Testis (tissue), 3 donors: ENCODE results near the gene TRMO. TPM values are rescaled to one million over a fixed set of nuclear protein-coding genes. Genes with fewer than 3 reads are reported as not detected.

Experiments used
- DNase-seq: peaks from one replicate; pipeline ENCODE4 v3.0.0-alpha.2; 2019
- H3K27ac ChIP-seq, 2 donors: fragments of 200-600 bp; sonication (generic); one replicate each; pipeline ENCODE4 v1.5.1; 2019
- H3K27me3 ChIP-seq: fragments of 200-600 bp; sonication (generic); one replicate; pipeline ENCODE4 v1.5.1; 2019
- H3K36me3 ChIP-seq: fragments of 200-600 bp; sonication (generic); one replicate; pipeline ENCODE4 v1.5.1; 2017; ENCODE audit warnings: low read depth; ENCODE audit errors: missing control alignments
- H3K4me1 ChIP-seq: fragments of 200-600 bp; sonication (generic); one replicate; pipeline ENCODE4 v1.5.1; 2019
- H3K4me3 ChIP-seq, 2 donors: fragments of 200-600 bp; sonication (generic); one replicate each; pipeline ENCODE4 v1.5.1; 2017 to 2019
- H3K9me3 ChIP-seq: fragments of 200-600 bp; sonication (generic); one replicate; pipeline ENCODE4 v1.5.1; 2017
- CTCF ChIP-seq, 3 experiments: fragments of 450-650 bp in 2 of 3; fragments of 200-600 bp in 1 of 3; sonication (generic) in 1 of 3; IDR thresholded peaks; one replicate each; pipeline ENCODE4 v1.5.1; 2016 to 2019; ENCODE audit warnings: antibody characterized with exemption in 3 of 3, mild to moderate bottlenecking in 2 of 3, moderate library complexity in 1 of 3
- POLR2A ChIP-seq: fragments of 450-650 bp; IDR thresholded peaks from one replicate; pipeline ENCODE4 v1.6.1; 2017; ENCODE audit warnings: antibody characterized with exemption, mild to moderate bottlenecking, moderate library complexity
- WGBS, 2 donors: methylation state at CpG; one replicate each; pipeline ENCODE4 v1.1.5; 2018; 5-methylcytosine and 5-hydroxymethylcytosine counted together
- intact Hi-C: fragments of 100-400 bp; cut with DNase I; formaldehyde crosslinking; loops from one replicate; pipeline ENCODE4 v1.15.1; 2023; ENCODE audit warnings: low total_unique reads
- polyA plus RNA-seq: library from polyadenylated mRNA; stranded (reverse); fragments of 350-450 nt; fragmentation: Illumina TruSeq; extraction: RNeasy Lipid Tissue Mini Kit (QIAGEN cat#74804); gene quantifications from one replicate; pipeline ENCODE4 v1.2.3, GENCODE V29; 2014; ENCODE audit warnings: low read depth, low replicate concordance; ENCODE audit not compliant: insufficient read depth
- total RNA-seq, 2 donors: library from RNA; depleted of rRNA; stranded (reverse); fragments of >200 nt; gene quantifications; one replicate each; pipeline ENCODE4 v1.2.3, GENCODE V29; 2016

TRMO gene
- total and polyA plus RNA-seq, 3 donors from 2014 or later: 33.2 to 40.1 (median 37.3) TPM

- no peak overlapping the region for H3K4me3 ChIP-seq
- H3K27me3 ChIP-seq: no peaks in the 10 kb centered on the region
- H3K4me1 ChIP-seq: no peaks in the 10 kb centered on the region
- no peaks in the 10 kb centered on the region for H3K36me3 ChIP-seq
- H3K9me3 ChIP-seq: no peaks in the 10 kb centered on the region
- TF ChIP-seq POLR2A (no peak), CTCF (IDR thresholded peaks at IDR 0.05) (no peak)
- no peak overlapping the region for H3K27ac ChIP-seq
- no peak for DNase-seq
- intact Hi-C loops: no loop called here
- WGBS, 2 donors: 66 to 69% methylated on average over 3 of the region's 3 CpGs
Observed at GRCh38 chr9:97930972-97931371, 8.7 kb upstream of the TRMO start.

GRCh38 chr9:97928986-97929604 is 6.8 kb upstream of the TRMO start:
- Histone ChIP-seq H3K9me3 (no peaks in the 10 kb centered on the region), H3K36me3 (no peaks in the 10 kb centered on the region), H3K4me1 (no peaks in the 10 kb centered on the region), H3K27me3 (no peaks in the 10 kb centered on the region), H3K4me3 (no peak overlapping the region), H3K27ac (no peak overlapping the region)
- no peak for TF ChIP-seq CTCF (IDR thresholded peaks at IDR 0.05)
- 55 to 65% methylated on average over 4 of the region's 4 CpGs for WGBS, 2 donors
- DNase-seq: no peak
- intact Hi-C loops: loop anchor here (10.0 kb wide), 1 partner anchor 106 kb away; no protein-coding TSS in a partner anchor

DNA sequence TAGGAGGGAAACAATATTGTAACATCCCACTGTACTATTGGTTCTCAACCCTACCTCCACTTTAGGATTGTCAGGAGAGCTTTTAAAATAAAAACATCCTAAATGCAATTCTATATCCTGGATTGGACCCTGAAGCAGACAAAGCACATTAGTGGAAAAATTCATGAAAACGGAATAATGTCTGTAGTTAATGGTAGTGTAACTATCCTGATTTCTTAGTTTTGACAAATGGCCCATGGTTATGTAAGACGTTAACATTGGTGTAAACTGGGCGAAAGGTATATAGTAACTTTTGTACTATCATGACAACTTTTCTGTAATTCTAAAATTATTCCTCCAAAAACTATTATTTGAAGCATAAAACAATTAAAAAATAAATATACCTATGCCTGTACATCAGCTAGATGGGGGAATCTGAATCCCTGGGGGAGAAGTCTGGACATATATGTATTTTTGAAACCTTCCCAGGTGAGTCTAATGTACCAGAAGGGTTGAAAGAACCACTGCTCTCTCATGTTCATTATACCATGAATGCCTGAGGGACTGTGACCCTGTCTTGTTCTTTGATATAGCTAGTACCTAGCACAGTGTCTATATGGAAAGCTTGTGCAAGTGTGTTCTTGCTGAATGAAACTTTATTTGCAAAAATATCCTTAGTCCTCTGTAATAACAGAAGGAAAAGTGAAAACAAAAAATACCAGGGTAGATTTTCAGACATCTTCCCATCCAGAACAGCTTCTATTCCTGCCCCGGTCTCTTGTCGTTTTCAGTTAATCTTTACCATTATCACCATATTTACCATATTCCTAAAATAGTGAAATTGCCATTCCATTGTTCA is 3.4 kb upstream of the TRMO start:
- Histone ChIP-seq H3K27ac (no peak overlapping the region), H3K4me1 (peaks cover 9% of the 10 kb centered on the region), H3K4me3 (no peak overlapping the region), H3K9me3 (no peaks in the 10 kb centered on the region), H3K36me3 (no peaks in the 10 kb centered on the region), H3K27me3 (no peaks in the 10 kb centered on the region)
- 71 to 80% methylated on average over 5 of the region's 5 CpGs for WGBS, 2 donors
- no peak for DNase-seq
- TF ChIP-seq POLR2A: no peak
- no peak for TF ChIP-seq CTCF (IDR thresholded peaks at IDR 0.05)
- intact Hi-C loops: loop anchor here (10.0 kb wide), 1 partner anchor 109 kb away; no protein-coding TSS in a partner anchor

- Histone ChIP-seq H3K27me3 (no peaks in the 10 kb centered on the region), H3K36me3 (no peaks in the 10 kb centered on the region), H3K4me1 (peaks cover 9% of the 10 kb centered on the region), H3K4me3 (no peak overlapping the region), H3K9me3 (no peaks in the 10 kb centered on the region), H3K27ac (no peak overlapping the region)
- DNase-seq: no peak
- WGBS, 2 donors: 45 to 58% methylated on average over 4 of the region's 4 CpGs
- no peak for TF ChIP-seq CTCF (IDR thresholded peaks at IDR 0.05)
- intact Hi-C loops: loop anchor here (10.0 kb wide), 1 partner anchor 110 kb away; no protein-coding TSS in a partner anchor
Observed at GRCh38 chr9:97924386-97924785, 2.1 kb upstream of the TRMO start.
